WERI-Rb-1 (cell line): Measurements from ENCODE around the gene FOSL2.

ENCODE experiments used
- DNase-seq: peaks from one replicate; pipeline ENCODE4 v3.0.0-alpha.2; 2020
- H3K27ac ChIP-seq: fragments of 250-450 bp; sonication (Bioruptor Pico); 2 replicates; pipeline ENCODE4 v1.5.1; 2020; ENCODE audit warnings: mild to moderate bottlenecking, moderate library complexity
- H3K27me3 ChIP-seq: fragments of 250-450 bp; sonication (Bioruptor Pico); 2 replicates; pipeline ENCODE4 v1.5.1; 2021; ENCODE audit warnings: mild to moderate bottlenecking, low read depth, moderate library complexity; ENCODE audit not compliant: insufficient read depth, severe bottlenecking
- H3K36me3 ChIP-seq: fragments of 250-450 bp; sonication (Bioruptor Pico); 2 replicates; pipeline ENCODE4 v1.5.1; 2020; ENCODE audit warnings: mild to moderate bottlenecking, moderate library complexity
- H3K4me3 ChIP-seq: 2 replicates; pipeline ENCODE4 v1.5.1; 2011; ENCODE audit warnings: low read depth, mild to moderate bottlenecking, control low read depth, low read length
- H3K9me3 ChIP-seq: fragments of 250-450 bp; sonication (Bioruptor Pico); 2 replicates; pipeline ENCODE4 v1.5.1; 2021; ENCODE audit warnings: mild to moderate bottlenecking, moderate library complexity; ENCODE audit not compliant: severe bottlenecking
- TF ChIP-seq, protein P1 (sequence below): IDR thresholded peaks from 2 replicates; pipeline ENCODE4 v1.5.1; 2011; ENCODE audit warnings: low read depth, mild to moderate bottlenecking, control low read depth, inconsistent platforms, low read length

FOSL2 gene

DNA sequence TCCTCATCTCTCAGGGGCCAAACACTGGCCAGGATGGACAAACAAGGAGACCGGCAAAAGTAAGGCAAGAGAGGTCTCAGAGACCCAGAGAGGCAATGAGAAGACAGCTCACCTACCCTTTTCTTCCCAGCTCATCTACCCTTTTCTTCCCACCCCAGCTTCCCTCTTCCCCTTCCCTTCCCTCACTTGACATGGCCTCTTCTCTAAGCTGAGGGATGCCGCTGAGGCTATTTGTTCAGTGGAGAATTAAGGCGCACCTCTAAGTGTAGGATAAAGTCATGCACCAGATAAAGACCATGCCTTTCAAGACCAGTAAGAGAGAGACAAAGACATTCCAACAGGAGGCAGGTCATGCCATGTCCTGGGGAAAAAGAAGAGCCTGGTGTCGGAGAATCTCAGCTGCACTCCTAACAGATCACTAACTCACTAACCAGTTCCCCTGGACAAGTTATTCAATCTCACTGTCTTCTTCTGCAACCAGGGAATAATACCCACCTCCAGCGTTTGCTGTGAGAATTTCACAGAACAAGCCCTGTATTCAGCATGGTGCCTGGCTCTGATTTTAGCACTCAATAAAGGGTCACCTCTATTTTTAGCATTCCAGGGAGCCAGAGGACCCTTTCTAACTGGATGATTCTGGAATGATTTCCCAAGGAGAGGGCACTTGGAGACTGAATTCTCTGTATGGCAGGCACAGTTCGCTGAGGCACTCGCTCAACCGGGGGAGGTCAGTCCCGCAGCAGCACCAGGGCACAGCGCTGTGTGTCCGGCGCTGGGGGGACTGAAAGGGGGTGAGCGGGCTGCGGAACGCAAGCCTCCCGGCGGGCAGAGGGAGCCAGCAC lies 3.0 kb upstream of the FOSL2 start:
- Histone ChIP-seq H3K9me3 (no peaks in the 10 kb centered on the region), H3K27ac (peak overlapping the region; percentile 68), H3K27me3 (no peaks in the 10 kb centered on the region), H3K4me3 (peak overlapping the region; percentile 69), H3K36me3 (no peaks in the 10 kb centered on the region)
- TF ChIP-seq, protein P1, sequence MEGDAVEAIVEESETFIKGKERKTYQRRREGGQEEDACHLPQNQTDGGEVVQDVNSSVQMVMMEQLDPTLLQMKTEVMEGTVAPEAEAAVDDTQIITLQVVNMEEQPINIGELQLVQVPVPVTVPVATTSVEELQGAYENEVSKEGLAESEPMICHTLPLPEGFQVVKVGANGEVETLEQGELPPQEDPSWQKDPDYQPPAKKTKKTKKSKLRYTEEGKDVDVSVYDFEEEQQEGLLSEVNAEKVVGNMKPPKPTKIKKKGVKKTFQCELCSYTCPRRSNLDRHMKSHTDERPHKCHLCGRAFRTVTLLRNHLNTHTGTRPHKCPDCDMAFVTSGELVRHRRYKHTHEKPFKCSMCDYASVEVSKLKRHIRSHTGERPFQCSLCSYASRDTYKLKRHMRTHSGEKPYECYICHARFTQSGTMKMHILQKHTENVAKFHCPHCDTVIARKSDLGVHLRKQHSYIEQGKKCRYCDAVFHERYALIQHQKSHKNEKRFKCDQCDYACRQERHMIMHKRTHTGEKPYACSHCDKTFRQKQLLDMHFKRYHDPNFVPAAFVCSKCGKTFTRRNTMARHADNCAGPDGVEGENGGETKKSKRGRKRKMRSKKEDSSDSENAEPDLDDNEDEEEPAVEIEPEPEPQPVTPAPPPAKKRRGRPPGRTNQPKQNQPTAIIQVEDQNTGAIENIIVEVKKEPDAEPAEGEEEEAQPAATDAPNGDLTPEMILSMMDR: no peak
- no peak for DNase-seq

GRCh38 chr2:28390241-28390745 lies 2.4 kb upstream of the FOSL2 start:
- Histone ChIP-seq H3K27ac (peak overlapping the region; percentile 68), H3K36me3 (no peaks in the 10 kb centered on the region), H3K4me3 (peak overlapping the region; percentile 69), H3K27me3 (no peaks in the 10 kb centered on the region), H3K9me3 (no peaks in the 10 kb centered on the region)
- TF ChIP-seq, protein P1: no peak
- DNase-seq: peak; percentile 89

DNA sequence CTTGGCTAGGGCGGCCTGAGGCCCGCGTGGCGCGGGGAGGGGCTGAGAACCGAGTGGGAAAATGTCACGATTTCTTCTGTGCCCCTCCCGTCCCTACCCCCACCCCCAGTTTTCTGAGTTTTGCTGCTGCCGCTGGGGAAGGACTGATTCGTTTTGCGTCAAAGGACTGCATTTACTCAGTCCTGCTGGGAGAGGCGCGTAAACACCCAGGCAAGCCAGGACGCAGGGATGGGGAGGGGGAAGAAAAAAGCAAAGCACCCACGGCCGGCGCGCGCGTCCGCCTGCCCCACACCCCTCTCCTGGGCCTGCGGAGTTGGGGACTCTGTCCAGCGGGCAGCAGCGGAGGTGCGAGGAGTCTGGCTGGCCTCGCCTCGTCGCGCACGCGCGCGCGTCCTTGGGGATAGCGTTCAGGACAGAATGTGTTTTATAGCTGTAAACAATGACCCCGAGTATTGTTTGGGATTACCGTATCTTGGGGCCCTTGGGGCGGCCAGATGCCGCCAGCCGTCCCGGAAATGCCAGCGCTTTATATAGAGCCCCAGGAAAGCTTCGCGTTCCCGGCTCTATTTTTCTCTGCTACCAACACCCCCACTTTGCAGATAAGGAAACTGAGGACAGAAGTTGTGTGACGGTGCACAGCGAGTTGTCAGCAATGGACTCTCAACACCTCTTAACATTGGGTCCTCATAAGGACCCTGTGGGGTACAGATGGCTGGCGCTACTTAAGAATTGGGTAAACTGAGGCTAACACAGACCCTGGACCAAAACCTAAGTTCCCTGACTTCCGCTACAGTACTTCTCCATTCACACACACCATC lies 1.7 kb upstream of the FOSL2 start:
- DNase-seq: peak; percentile 70
- Histone ChIP-seq H3K36me3 (no peaks in the 10 kb centered on the region), H3K27ac (peak overlapping the region; percentile 68), H3K4me3 (peak overlapping the region; percentile 69), H3K27me3 (no peaks in the 10 kb centered on the region), H3K9me3 (no peaks in the 10 kb centered on the region)
- TF ChIP-seq, protein P1: no peak

DNA sequence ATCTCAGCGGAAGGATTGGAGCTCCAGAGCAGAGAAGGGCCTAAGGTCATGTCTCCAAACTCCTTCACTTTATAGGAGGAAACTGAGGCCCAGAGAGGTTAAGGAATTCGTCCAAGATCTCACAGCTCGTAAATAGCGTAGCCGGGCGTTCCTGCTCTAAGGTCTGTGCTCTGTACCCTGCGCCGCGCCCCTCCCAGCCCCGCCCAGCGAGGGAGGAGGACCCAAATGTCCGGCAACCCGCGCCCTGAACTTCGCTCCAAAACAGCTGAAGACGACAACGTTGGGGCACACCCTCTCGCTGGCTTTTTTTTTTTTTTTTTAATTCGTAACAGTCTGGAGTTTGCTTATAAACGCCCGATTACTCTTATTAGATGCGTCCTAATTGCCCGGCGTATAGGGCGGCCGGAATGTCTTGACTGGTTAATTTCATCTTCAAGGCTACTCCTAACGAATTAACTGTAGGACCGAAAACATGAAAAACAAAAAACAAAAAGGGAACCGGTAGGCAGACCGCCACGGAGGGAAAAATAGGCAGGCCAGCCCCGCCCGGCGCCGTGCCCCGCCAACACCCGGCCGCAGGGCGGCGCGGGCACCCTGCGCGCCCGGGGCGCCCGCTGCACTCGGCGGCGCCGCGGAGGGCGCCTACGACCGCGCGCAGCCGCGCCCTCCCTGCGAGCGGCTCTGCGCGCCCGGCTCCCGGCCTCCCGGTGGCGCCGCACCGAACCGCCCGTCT lies 928 bp upstream of the FOSL2 start:
- H3K36me3 ChIP-seq: no peaks in the 10 kb centered on the region
- H3K9me3 ChIP-seq: no peaks in the 10 kb centered on the region
- peak overlapping the region; percentile 91 for H3K27ac ChIP-seq
- peak; percentile 75 for DNase-seq
- TF ChIP-seq, protein P1: peak; percentile 16; the same call in 1 of the 2 replicates
- peak overlapping the region; percentile 69 for H3K4me3 ChIP-seq
- H3K27me3 ChIP-seq: no peaks in the 10 kb centered on the region

DNA sequence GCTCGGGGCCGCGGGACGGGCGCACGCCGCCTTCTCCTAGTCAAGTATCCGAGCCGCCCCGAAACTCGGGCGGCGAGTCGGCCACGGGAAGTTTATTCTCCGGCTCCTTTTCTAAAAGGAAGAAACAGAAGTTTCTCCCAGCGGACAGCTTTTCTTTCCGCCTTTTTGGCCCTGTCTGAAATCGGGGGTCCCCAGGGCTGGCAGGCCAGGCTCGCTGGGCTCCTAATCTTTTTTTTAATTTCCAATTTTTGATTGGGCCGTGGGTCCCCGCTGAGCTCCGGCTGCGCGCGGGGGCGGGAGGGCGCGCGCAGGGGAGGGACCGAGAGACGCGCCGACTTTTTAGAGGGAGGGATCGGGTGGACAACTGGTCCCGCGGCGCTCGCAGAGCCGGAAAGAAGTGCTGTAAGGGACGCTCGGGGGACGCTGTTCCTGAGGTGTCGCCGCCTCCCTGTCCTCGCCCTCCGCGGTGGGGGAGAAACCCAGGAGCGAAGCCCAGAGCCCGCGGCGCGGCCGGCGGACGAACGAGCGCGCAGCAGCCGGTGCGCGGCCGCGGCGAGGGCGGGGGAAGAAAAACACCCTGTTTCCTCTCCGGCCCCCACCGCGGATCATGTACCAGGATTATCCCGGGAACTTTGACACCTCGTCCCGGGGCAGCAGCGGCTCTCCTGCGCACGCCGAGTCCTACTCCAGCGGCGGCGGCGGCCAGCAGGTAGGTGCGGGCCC lies 617 bp downstream of the FOSL2 start:
- TF ChIP-seq, protein P1: no peak
- Histone ChIP-seq H3K27me3 (no peaks in the 10 kb centered on the region), H3K36me3 (no peaks in the 10 kb centered on the region), H3K9me3 (no peaks in the 10 kb centered on the region), H3K27ac (peak overlapping the region; percentile 91), H3K4me3 (peak overlapping the region; percentile 69)
- peak; percentile 72 for DNase-seq
